HG03039 (cell line): ENCODE data around the gene PCNP.
A peak's percentile ranks its signal among the peaks of the same experiment; 100 is the strongest.
"Not testable (repeated sequence)": the region's sequence is repeated elsewhere in the genome, so short reads cannot be mapped to it uniquely, and the experiment has no call there.

Experiments
- ATAC-seq: cut with Tn5 transposase; IDR thresholded peaks from one replicate; pipeline ENCODE4 v1.9.1; 2021; ENCODE audit warnings: mild to moderate bottlenecking, moderate library complexity; ENCODE audit not compliant: unreplicated experiment

Gene PCNP

DNA sequence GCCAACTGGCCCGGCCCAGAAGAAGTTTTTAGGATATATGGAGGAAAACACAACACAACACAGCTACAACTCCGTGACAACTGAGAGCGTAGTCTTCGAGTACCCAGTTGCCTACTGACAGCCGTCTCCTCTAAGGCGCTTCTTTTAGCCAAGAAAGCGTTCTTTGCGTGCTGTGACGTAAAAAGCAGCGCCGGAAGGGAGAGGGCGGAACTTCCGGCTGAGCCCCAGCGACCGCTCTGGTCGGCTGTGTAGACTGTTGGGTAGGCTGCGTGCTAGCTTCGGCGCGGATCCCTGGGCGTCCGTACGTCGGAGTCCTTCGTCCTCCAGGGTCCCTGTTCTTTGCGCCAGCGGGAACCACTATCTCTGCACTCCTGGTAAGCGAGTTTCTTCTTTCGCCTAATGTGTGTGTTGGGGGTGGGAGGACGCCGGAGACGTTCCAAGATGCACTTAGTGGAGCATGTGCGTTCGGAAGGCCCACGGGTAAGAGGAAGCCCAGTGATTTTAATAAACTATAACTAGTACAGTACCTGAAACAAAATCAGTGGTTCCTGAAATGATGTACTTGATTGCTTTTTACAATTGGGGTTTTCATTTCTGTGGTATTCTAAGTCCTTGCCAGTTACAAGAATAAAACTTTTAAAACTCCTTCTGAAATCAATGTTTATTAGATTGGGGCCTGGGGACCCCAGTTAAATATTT lies 12.2 kb upstream of the PCNP start, which contains the start of gene TRMT10C:
TRMT10C (plus strand) TSS at position 239 of the 699 bp plus-strand sequence. CDS start 2,914 bp downstream, outside the sequence.
- ATAC-seq: peak; percentile 99

DNA sequence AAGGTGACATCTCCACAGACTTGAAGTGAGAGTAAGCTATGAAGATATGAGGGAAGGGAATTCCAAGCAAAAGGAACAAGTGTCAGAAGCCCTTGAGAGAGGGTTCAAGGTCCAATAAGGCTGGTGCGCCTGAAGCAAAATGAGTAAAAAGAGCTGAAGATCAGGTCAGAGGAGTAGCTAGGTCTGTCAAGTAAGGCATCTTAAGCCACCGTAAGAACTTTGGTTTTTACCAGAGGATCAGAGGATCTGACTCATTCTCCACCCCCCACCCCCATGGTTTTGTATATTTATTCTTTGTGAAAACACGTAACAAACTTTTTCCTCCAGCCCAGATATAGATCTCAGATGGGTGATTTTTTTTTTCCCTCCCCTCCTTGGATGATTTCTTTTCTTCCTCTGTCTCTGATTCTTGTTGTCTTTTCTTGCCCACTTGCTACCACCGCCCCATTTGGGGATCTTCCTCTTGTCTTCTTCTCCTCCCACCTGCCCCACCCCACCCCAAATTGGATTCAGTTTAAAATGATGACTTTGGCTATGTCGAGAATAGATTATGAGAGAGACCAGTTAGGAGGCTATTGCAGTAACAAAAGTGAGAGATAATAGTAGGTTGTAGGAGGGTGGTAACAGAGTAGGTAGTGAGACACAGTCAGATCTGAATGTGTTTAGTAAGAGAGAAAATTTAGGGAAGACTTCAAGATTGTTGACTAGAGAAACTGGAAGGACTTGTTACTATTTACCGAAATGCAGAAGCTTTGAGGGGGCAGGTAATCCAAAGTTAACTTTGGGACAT lies 6.3 kb upstream of the PCNP start:
- ATAC-seq: no peak

DNA sequence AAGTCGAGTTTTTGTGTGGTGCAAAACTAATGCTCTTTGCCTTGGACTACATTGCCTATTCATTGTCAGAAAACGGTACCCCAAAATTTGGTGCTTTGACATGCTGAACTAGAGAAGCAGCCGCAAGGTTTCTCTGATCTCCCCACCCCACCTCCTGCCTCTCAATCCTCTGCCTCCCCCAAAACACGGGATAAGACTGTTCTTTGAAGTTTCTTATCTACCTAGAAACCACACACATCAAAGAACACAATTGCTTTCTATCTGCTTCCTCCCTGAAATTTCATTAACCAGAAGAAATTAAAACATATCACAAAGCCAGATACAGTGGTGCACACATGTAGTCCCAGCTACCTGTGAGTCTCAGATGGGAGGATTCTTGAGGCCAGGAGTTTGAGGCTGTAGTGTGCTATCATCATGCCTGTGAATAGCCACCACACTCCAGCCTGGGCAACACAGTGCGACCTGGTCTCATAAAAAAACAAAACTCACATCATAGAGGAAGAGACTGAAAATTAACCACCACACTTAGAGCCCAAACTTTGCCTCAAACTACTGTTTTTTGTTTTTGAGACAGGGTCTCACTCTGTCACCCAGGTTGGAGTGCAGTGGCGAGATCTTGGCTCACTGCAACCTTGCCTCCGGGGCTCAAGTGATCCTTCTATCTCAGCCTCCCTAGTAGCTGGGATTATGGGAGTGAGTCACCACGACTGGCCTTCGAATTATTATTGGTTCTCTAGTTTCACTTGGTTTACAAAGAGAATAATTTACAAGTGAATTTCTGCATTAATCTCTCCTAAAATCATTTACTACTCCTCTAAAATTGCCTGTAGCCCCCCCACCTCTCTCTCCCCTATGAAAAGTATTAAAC lies 2.7 kb upstream of the PCNP start:
- ATAC-seq: no peak

DNA sequence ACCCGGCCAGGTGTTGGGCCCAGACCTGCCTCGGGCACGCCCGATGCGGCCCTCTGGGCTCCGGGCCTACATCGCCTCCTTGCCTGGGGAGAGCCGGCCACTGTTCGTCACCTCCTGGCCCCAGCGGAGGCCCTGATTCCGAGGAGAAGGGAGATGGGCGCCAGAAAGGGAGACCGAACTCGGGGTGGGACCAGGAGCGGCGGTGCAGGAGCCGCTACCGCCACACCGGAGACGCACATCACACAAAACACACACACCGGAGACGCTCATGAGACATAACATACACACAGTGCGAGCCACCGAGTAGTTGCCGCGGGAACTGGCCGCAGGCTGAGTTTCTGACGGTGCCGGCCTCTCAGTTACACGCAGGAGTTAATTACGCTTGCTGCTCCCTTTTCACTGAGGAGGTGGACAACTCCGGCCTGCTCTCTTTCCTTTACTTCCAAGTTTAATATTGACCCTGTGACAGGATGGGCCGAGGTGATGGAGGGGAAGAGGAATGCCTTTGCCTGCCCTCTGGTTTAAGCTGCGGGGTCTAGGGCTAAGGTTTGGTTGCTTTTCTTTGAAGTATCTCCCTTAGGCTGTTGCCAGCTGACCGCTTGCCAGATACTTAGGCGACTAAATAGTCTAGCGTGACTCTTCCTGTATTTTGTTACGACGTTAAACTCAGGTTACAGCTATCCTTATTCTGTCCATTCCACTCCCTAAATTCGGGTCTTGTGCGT lies 570 bp downstream of the PCNP start:
- peak; percentile 37 for ATAC-seq

DNA sequence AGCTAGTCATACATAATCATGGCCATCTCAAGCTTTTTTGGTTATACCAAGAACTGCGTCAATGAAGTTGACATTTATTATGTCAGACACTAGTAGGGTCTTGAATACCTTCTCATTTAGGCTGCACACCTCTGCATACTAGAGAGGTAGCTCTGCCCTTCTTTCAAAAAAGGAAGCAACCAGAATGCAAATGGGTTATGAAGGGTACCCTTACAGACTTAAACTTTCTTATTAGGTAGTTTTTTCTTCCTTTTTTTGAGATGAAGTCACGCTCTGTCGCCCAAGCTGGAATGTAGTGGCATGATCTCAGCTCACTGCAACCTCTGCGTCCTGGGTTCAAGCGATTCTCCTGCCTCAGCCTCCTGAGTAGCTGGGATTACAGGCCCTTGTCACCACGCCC lies 3.3 kb downstream of the PCNP start:
- ATAC-seq: no peak

DNA sequence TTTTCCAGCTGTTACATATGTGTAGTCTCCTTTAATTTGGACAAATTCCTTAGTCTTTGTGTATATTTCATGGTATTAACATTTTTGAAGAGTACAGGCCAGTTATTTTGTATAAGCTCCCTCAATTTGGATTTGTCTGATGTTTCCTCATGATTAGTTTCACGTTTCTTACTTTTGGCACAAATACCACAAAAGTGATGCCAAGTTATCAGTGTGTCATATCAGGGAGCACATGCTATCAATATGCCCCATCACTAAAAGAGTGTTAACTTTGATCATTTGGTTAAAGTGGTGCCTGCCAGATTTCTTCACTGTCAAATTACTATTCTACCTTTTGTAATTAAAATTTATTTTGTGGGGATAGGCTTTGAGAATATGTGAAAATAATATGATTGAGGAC lies 14.6 kb downstream of the PCNP start:
- no peak for ATAC-seq

DNA sequence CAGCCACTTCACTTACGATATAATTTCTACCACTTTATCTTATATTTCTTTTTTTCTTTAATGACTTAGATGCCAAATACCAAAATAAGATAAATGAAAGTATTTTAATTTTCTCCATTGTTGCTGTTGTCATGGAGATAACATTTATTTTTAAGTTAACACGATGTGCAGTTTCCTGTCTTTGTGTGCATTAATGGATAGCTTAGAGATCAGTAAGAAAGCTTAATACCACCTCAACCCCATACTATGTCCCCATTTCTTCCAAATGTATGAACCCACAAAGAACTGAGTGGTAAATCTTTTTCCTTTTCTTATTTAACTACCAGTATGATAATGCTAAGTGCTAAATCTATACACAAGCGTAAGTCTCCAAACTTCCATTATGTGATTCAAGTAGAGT lies 17.1 kb downstream of the PCNP start:
- ATAC-seq: no peak

DNA sequence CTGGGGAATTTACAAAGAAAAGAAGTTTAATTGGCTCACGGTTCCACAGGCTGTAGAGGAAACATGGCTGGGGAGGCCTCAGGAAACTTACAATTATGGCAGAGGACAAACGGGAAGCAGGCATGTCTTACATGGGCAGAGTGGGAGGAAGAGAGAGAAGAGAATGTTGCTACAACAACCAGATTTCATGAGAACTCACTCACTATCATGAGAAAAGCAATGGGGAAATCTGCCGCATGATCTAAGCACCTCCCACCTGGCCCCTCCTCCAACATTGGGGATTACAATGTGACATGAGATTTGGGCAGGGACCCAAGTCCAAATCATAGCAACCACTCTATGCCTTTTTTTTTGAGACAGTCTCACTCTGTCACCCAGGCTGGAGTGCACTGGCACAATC lies 28.8 kb downstream of the PCNP start:
- ATAC-seq: no peak

DNA sequence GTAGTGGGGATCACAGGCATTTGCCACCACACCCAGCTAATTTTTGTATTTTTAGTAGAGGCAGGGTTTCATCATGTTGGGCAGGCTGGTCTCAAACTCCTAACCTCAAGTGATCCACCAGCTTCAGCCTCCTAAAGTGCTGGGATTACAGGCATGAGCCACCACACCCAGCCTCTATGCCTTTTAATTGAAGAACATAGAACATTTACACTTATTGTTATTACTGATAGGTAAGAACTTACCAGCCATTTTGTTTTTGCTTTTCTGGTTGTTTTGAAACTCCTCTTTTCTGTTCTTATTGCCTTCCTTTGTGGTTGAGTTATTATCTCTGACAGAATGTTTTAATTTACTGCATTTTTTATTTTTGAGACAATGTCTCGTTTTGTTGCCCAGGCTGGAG lies 29.2 kb downstream of the PCNP start:
- no peak for ATAC-seq

DNA sequence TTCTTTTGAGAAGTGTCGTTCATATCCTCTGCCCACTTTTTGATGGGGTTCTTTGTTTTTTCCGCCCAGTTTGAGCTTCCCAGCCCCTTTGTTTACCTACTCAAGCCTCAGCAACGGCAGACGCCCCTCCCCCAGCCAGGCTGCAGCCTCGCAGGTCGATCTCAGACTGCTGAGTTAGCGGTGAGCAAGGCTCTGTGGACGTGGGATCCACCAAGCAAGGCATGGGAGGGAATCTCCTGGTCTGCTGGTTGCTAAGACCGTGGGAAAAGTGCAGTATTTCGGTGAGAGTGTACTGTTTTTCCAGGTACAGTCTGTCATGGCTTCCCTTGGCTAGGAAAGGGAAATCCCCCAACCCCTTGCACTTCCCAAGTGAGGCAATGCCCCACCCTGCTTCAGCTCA lies 31.4 kb downstream of the PCNP start:
- not testable (repeated sequence) for ATAC-seq

DNA sequence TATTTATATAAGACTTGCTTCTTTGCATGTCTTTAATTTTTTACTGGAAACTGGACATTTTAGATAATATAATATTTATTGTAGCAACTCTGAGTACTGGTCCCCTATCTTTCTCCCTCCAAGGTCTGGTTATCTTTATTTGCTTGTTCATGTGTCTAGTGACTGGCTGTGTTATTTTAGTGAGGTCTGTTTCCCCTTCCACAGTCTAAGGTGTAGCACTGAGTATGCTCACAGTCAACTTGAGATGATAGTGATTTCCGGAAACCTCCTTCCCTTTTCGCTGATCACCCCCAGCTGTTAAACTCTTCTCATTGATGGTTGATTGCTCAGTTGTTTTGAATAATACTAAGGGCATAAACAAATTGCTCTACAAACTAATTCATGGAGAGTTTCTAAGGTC lies 37.0 kb downstream of the PCNP start:
- ATAC-seq: no peak

DNA sequence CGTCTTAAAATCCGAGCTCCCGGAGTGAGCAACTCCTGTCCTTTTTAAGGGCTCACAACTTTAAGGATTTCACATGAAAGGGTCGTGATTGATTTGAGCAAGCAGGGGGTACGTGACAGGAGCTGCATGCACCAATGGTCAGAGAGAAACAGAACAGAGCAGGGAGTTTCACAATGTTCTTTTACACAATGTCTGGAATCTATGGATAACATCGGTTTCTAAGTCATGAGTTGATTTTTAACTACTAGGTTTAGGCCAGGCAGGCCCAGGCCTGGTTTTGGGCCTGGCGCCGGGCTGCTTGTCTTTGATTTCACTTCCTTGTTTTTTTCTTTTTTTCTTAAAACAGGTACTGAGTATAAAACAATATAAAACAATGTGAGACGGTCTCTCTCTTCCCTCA lies 39.0 kb downstream of the PCNP start:
- ATAC-seq: not testable (repeated sequence)

DNA sequence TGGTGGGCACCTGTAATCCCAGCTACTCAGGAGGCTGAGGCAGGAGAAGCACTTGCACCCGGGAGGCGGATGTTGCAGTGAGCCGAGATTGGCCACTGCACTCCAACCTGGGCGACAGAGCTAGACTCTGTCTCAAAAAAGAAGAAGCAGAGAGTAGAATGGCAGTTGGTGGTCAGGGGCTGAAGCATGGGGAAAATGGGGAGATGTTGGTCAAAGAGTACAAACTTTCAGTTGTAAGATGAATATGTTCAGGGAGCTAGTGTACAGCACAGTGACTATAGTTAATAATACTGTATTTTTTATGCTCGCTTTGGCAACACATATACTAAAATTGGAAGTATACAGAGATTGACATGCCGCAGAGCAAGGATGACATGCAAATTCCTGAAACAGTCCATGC lies 41.5 kb downstream of the PCNP start:
- ATAC-seq: no peak

DNA sequence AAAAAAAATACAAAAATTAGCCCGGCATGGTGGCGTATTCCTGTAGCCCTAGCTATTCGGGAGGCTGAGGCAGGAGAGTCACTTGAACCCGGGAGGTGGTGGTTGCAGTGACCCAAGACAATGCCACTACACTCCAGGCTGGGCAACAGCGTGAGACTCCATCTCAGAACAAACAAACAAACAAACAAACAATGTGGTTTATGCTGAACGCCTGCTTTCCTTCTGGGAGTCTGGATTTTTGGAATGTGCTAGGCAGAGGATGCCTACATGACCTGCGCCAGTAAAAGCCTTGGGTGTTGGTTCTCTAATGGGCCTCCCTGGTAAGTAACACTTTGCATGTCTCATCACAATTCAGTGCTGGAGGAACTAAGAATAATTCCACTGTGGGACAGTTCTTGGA lies 43.5 kb downstream of the PCNP start:
- ATAC-seq: no peak

DNA sequence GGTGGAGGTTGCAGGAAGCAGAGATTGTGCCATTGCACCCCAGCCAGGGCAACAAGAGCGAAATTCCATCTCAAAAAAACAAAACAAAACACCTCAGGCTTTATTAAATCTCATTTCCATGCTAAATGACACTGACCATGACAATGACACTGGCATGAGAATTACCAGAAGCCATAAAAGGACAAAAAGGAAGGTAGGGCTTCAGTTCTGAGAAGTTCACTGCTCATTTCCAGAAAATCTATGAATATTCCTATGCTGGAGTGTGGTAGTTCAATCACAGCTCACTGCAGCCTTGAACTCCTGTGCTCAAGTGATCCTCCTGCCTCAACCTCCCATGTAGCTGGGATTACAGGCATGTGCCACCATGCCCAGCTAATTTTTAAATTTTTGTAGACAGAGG lies 44.7 kb downstream of the PCNP start:
- ATAC-seq: no peak

DNA sequence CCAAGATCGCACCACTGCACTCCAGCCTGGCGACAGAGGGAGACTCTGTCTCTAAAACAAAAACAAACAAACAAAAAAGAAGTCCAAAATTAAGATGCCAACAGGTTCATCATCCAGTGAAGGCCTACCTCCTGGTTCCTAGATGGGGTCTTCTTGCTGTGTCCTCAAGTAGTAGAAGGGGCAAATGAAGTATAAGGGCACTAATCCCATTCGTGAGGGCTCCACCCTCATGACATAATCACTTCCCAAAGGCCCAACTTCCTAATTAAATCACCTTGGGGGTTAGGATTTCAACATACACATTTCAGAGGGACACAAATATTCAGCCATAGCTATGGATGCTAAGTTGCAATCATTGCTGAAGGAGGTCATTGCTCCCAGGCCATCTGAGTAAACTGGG lies 45.8 kb downstream of the PCNP start:
- no peak for ATAC-seq

DNA sequence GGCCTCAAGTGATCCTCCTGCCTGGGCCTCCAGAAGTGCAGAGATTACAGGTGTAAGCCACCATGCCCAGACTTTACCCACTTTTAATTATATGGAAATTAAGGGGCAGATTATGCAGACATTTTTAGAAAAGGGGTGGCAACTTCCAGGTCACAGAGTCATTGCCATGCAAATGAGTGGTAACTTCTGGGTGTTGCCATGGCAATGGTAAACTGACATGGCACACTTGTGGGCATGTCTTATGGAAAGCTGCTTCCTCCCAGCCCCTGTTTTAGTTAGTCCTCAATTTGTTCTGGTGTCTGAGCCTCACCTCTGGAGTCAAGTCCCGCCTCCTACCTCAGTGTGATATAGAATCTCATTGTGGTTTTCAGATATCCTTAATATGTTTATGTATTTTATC lies 49.7 kb downstream of the PCNP start:
- ATAC-seq: no peak

DNA sequence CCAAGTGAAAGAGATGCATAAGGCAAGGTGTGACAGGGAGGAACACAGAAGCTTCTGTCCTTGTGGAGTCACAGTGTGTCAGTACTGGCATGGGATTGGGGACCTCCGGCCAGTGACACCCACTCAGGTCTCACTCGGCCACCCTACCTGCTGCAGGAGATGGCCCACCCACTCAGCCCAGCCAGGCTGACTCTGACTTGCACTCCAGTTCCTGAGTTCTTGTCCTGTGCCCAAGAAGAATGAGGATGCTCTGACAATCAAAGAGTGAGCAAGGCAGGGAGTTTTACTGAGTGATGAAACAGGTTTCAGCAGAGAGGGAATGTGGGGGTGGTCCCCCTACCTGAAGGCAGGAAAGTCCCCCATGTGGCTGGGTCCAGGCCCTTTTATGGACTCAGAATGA lies 50.9 kb downstream of the PCNP start:
- ATAC-seq: no peak

DNA sequence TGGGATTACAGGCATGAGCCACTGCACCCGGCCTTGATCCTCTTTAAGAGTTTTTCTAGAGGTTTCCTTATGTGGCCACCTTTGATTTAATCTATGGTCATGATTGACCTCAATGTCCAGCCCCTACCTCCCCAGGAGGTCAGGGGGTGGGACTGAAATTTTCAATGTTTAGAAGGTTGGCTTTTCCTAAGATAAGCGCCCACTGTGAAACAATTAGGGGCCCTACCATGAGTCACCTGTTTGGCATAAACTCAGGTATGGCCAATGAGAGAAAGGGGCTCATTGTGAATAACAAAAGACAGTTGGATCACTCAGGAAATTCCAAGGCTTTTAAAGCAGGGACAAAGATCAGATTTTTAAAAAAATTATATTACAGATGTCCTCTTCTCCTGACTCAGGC lies 51.9 kb downstream of the PCNP start:
- ATAC-seq: no peak

DNA sequence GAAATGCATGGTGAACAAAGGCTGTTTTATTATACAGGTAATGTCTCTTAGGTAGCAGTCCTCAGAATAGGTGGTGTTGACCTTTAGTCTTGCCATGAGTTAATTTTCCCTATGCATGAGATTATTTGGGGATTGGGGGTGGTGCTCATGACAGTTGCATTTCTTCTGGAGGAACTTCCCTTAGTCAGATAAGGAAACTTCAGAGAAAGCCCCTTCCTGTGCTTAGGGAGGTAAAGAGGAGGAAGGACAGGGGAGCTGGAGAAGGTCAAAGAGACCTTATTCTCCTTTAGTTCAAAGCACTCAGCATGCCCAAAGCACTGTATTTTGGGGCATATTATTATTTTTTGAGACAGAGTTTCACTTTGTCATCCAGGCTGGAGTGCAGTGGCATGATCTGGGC lies 55.2 kb downstream of the PCNP start:
- no peak for ATAC-seq
